Keratinocyte (primary cell): ENCODE results near the gene MRTFB.
"Not testable (repeated sequence)": the region's sequence is repeated elsewhere in the genome, so short reads cannot be mapped to it uniquely, and the experiment has no call there.

Experiments
- CTCF ChIP-seq, 3 experiments: IDR thresholded peaks in 1 of 3; conservative IDR thresholded peaks in 1 of 3; optimal IDR thresholded peaks in 1 of 3; 2 replicates in 2 of 3; 3 replicates in 1 of 3; pipeline versions ENCODE3 to v1.5.1; 2011; ENCODE audit warnings: low read length in 3 of 3, mild to moderate bottlenecking in 3 of 3, moderate library complexity in 2 of 3, control low read depth in 1 of 3, inconsistent platforms in 1 of 3; ENCODE audit not compliant: insufficient read depth in 2 of 3; ENCODE audit errors: extremely low read depth in 1 of 3
- EZH2 ChIP-seq: IDR thresholded peaks from one replicate; pipeline ENCODE4 v1.6.1; 2012; ENCODE audit warnings: inconsistent platforms, mild to moderate bottlenecking, low read length, moderate library complexity

- not testable (repeated sequence) for TF ChIP-seq CTCF (optimal IDR thresholded peaks at IDR 0.05 in 1 of 3, IDR thresholded peaks at IDR 0.05 in 1 of 3, conservative IDR thresholded peaks at IDR 0.05 in 1 of 3; ENCODE audit: extremely low read depth in 1 of 3, insufficient read depth in 2 of 3, low read length in 3 of 3); EZH2
These were observed 51.3 kb downstream of the MRTFB start for GRCh38 chr16:14122430-14122829.
